ENCODE results near the gene PUM2.

PUM2 gene

DNA sequence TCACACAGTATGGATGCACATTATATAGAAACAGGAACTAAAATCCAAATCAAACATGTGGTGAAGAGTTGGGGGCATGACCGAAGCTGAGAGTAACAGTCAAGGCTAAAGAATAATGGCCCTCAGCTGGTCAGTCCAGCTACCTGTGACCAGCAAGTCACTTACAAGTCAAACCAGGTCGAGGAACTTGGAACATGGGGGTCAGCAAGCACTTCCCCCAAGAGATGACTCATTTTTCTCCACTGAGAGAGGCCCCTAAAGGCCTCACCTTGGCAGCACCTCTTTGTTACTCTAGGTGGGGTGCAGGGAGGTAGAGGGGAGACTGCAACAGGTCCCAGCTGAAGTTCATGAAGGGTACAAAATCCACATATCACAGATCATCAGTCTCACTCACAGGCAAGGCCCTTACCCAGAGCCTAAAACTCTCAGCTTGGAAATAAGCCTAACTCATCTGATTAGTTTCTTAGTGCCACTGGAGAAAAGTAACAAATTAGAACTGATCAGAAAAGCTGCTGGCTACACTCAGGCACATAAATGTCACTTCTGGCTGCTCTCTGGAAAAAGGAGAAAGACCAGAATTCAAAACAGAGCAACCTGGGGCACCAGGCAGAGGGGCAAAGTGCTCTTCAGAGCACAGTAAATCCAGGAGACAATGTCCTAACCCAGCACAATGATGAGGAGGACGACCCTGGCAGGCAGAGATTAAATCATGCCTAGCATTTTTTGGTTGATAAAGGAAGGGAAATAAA lies 129.7 kb downstream of the PUM2 start:
- Histone ChIP-seq H3K27ac (ENCODE audit: low read depth, low read length) (no peak overlapping the region), H3K9me2 (replicated peaks; ENCODE audit: insufficient read depth, low read length) (no peaks in the 10 kb centered on the region), H4K20me1 (ENCODE audit: low read depth, low read length) (no peaks in the 10 kb centered on the region), H2AFZ (ENCODE audit: low read depth, low read length, severe bottlenecking) (no peak overlapping the region), H3K36me3 (ENCODE audit: low read length) (no peaks in the 10 kb centered on the region), H3K9me3 (ENCODE audit: insufficient read depth, low read length) (no peaks in the 10 kb centered on the region), H3K9ac (ENCODE audit: low read length) (no peak overlapping the region), H3F3A (ENCODE audit: insufficient read depth) (no peaks in the 10 kb centered on the region), H3K4me3 (ENCODE audit: insufficient read depth, low read length, poor library complexity, severe bottlenecking) (no peak overlapping the region), H3K79me2 (ENCODE audit: insufficient read depth, low read length) (no peaks in the 10 kb centered on the region), H3K4me2 (ENCODE audit: low read depth, low read length, poor library complexity, severe bottlenecking) (no peak overlapping the region), H3K27me3 (ENCODE audit: low read length) (no peaks in the 10 kb centered on the region)
- TF ChIP-seq, protein P1, sequence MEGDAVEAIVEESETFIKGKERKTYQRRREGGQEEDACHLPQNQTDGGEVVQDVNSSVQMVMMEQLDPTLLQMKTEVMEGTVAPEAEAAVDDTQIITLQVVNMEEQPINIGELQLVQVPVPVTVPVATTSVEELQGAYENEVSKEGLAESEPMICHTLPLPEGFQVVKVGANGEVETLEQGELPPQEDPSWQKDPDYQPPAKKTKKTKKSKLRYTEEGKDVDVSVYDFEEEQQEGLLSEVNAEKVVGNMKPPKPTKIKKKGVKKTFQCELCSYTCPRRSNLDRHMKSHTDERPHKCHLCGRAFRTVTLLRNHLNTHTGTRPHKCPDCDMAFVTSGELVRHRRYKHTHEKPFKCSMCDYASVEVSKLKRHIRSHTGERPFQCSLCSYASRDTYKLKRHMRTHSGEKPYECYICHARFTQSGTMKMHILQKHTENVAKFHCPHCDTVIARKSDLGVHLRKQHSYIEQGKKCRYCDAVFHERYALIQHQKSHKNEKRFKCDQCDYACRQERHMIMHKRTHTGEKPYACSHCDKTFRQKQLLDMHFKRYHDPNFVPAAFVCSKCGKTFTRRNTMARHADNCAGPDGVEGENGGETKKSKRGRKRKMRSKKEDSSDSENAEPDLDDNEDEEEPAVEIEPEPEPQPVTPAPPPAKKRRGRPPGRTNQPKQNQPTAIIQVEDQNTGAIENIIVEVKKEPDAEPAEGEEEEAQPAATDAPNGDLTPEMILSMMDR (IDR thresholded peaks at IDR 0.05; ENCODE audit: insufficient read depth, low read length, poor library complexity, severe bottlenecking): no peak
- TF ChIP-seq EZH2phosphoT487 (conservative IDR thresholded peaks at IDR 0.05; ENCODE audit: low read length): no peak

DNA sequence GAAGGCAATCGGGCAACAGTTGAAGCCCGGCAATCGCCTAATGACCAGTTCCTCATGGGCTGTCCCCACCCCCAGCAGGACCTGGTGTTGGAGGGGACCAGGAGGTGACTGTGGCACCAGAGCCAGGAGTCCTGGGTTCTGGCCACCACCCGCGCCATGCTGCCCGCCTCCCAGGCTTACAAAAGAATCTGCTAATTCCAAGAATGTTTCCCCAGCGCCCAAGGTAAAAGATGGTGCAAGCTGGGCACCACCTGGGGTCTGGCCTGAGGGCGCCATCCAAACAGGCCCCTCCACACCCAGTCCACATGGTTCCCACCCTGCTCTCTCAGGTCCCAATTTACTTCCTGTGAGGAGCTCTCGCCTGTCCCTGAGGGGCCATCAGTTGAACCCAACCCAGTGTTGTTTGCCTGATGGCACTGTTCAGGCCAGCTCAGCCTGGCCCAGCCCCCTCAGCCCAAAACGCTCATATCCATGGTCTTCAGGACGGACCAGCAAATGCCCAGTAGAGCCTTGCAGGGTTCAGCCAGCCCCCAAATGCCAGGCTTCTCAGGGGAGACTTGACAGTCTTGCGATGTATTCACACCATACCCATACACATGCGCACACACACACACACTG lies 130.8 kb downstream of the PUM2 start:
- Histone ChIP-seq H3K9ac (ENCODE audit: low read length) (no peak overlapping the region), H3K27ac (ENCODE audit: low read depth, low read length) (no peak overlapping the region), H3K36me3 (ENCODE audit: low read length) (no peaks in the 10 kb centered on the region), H4K20me1 (ENCODE audit: low read depth, low read length) (no peaks in the 10 kb centered on the region), H3K9me2 (replicated peaks; ENCODE audit: insufficient read depth, low read length) (no peaks in the 10 kb centered on the region), H3K9me3 (ENCODE audit: insufficient read depth, low read length) (no peaks in the 10 kb centered on the region), H3F3A (ENCODE audit: insufficient read depth) (no peaks in the 10 kb centered on the region), H3K4me2 (ENCODE audit: low read depth, low read length, poor library complexity, severe bottlenecking) (no peak overlapping the region), H3K4me3 (ENCODE audit: insufficient read depth, low read length, poor library complexity, severe bottlenecking) (no peak overlapping the region), H2AFZ (ENCODE audit: low read depth, low read length, severe bottlenecking) (no peak overlapping the region), H3K27me3 (ENCODE audit: low read length) (no peaks in the 10 kb centered on the region), H3K79me2 (ENCODE audit: insufficient read depth, low read length) (no peaks in the 10 kb centered on the region)
- TF ChIP-seq EZH2phosphoT487 (conservative IDR thresholded peaks at IDR 0.05; ENCODE audit: low read length): no peak
- TF ChIP-seq, protein P1 (IDR thresholded peaks at IDR 0.05; ENCODE audit: insufficient read depth, low read length, poor library complexity, severe bottlenecking): no peak

DNA sequence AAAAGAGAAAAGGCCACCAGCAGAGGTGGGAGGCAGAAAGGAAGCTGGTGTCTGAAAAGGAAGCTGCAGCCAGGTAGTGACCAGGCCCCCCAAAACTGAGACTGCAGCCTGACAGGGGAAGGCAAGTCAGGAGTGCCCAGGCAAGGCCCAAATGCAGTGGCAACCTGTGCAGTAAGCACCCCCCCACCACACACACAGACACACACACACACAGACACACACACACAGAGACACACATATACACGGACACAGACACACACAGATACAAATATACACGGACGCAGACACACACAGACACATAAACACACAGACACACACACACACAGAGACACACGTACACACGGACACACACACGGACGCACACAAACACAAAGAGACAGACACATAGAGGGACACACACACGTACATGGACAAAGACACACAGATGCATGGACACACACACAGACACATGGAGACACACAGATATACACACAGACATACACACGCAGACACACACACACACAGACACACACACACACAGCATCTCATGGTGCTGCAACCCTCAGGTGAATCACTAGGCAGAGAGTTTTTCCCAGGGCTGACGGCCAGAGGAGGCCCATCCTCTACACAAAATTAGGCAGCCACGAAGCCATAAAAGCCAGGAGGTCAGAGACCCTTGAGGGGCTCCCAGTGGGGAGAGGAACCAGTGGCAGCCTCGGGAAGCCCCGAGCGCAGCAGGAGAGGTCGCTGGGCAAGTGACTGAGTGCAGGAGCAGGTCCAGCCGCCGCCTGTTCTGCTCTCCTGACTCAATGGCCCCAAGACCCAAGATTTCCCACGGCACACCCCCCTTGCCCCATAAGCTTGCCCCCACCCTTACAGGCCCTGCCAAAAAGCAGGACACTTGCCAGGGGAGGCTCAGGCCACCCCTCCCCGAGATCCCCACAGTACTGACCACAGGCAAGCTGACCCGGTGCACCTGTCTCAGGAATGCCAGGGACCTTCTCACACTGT lies 132.0 kb downstream of the PUM2 start:
- no peak overlapping the region for H3K4me3 ChIP-seq (ENCODE audit: insufficient read depth, low read length, poor library complexity, severe bottlenecking)
- H4K20me1 ChIP-seq (ENCODE audit: low read depth, low read length): no peaks in the 10 kb centered on the region
- H3K9me3 ChIP-seq (ENCODE audit: insufficient read depth, low read length): no peaks in the 10 kb centered on the region
- TF ChIP-seq, protein P1 (IDR thresholded peaks at IDR 0.05; ENCODE audit: insufficient read depth, low read length, poor library complexity, severe bottlenecking): no peak
- no peak for TF ChIP-seq EZH2phosphoT487 (conservative IDR thresholded peaks at IDR 0.05; ENCODE audit: low read length)
- H3K36me3 ChIP-seq (ENCODE audit: low read length): no peaks in the 10 kb centered on the region
- no peaks in the 10 kb centered on the region for H3K27me3 ChIP-seq (ENCODE audit: low read length)
- H2AFZ ChIP-seq (ENCODE audit: low read depth, low read length, severe bottlenecking): no peak overlapping the region
- no peaks in the 10 kb centered on the region for H3F3A ChIP-seq (ENCODE audit: insufficient read depth)
- no peak overlapping the region for H3K9ac ChIP-seq (ENCODE audit: low read length)
- H3K4me2 ChIP-seq (ENCODE audit: low read depth, low read length, poor library complexity, severe bottlenecking): no peak overlapping the region
- H3K27ac ChIP-seq (ENCODE audit: low read depth, low read length): no peak overlapping the region
- no peaks in the 10 kb centered on the region for H3K9me2 ChIP-seq (replicated peaks; ENCODE audit: insufficient read depth, low read length)
- H3K79me2 ChIP-seq (ENCODE audit: insufficient read depth, low read length): no peaks in the 10 kb centered on the region
